Activated T-helper 2 cell treated with anti-CD3 and anti-CD28 coated beads, Interferon-gamma antibody, Interleukin-2, Interleukin-4, amounts not matched to agents 10 μg/mL and 5 μg/mL and 100 μg/mL, durations not matched to agents 14 hours and 24 hours and 36 hours (primary cell): ENCODE results near the gene DSCAML1. TPM values are rescaled to one million over a fixed set of nuclear protein-coding genes. Genes with fewer than 3 reads are reported as not detected.

Experiments used
- DNase-seq: peaks from one replicate; pipeline ENCODE4 v3.0.0; 2021; ENCODE audit warnings: low spot score
- H3K27ac Mint-ChIP-seq: one replicate; pipeline ENCODE4 v1.8.0; 2021; ENCODE audit warnings: mixed read lengths
- H3K27me3 Mint-ChIP-seq: one replicate; pipeline ENCODE4 v1.8.0; 2021; ENCODE audit warnings: low read depth, mixed read lengths
- H3K36me3 Mint-ChIP-seq: one replicate; pipeline ENCODE4 v1.8.0; 2021; ENCODE audit warnings: low read depth, mixed read lengths
- H3K4me1 Mint-ChIP-seq: one replicate; pipeline ENCODE4 v1.8.0; 2021; ENCODE audit warnings: low read depth, mixed read lengths
- H3K4me3 Mint-ChIP-seq: one replicate; pipeline ENCODE4 v1.8.0; 2021; ENCODE audit warnings: low read depth, mild to moderate bottlenecking, moderate library complexity, mixed read lengths
- H3K9me3 Mint-ChIP-seq: one replicate; pipeline ENCODE4 v1.8.0; 2021; ENCODE audit warnings: mixed read lengths
- intact Hi-C: fragments of 100-400 bp; cut with micrococcal nuclease; formaldehyde crosslinking; loops from one replicate; pipeline ENCODE4 v1.15.1; 2023
- total RNA-seq: library from RNA; stranded (reverse); gene quantifications from 2 replicates; pipeline ENCODE4 v1.2.3, GENCODE V29; 2022

The DSCAML1 gene
- total RNA-seq, 1 donor from 2014 or later: not detected

GRCh38 chr11:117750357-117750756, 46.7 kb downstream of the DSCAML1 start:
- intact Hi-C loops: no loop called here
- Mint-ChIP-seq H3K4me1 (no peaks in the 10 kb centered on the region), H3K27me3 (no peaks in the 10 kb centered on the region), H3K4me3 (no peak overlapping the region), H3K36me3 (no peaks in the 10 kb centered on the region), H3K27ac (no peak overlapping the region), H3K9me3 (no peaks in the 10 kb centered on the region)
- DNase-seq: no peak

GRCh38 chr11:117749541-117749910, 47.5 kb downstream of the DSCAML1 start:
- Mint-ChIP-seq H3K9me3 (no peaks in the 10 kb centered on the region), H3K4me3 (no peak overlapping the region)

DNA sequence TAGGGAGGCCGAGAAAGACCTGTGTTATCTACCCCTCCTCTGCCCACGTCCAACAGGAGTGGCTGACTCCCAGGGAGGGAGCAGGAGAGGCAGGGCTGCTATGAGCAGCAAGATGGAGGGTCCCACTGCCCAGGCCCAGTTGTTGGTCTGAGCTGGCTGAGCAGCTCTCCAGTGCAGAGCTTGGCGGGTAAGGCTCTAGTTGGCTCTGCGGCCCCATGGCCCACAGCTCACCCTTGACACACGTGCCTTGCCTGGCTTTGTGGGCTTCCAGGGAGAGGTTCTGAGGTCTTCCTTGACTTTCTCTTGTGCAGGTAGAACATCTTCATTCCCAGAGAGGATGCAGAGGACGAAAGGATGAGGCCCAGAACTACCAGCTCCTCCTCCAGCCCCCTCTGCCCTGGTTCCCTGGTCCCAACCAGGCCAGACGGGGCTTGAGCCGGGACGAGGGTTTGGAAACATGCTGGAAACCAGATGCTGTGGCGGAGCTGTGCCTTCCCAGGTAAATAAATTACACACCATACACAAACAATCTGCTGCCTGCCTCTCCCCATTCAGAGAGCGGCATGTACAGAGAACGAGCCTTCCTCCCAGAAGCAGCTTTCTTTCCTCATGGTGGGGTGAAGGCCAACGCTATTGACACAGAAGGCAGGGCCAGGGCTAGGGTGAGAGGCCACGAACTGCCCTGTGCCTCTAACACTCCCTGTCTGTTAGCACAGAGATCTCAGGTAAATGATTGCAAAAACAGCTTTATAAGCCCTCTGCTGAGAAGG, 48.1 kb downstream of the DSCAML1 start:
- H3K36me3 Mint-ChIP-seq: no peaks in the 10 kb centered on the region
- peaks cover under 1% of the 10 kb centered on the region for H3K27me3 Mint-ChIP-seq
- H3K4me3 Mint-ChIP-seq: no peak overlapping the region
- DNase-seq: no peak
- no peaks in the 10 kb centered on the region for H3K4me1 Mint-ChIP-seq
- H3K9me3 Mint-ChIP-seq: no peaks in the 10 kb centered on the region
- intact Hi-C loops: no loop called here
- no peak overlapping the region for H3K27ac Mint-ChIP-seq

More at GRCh38 chr11:117749541-117749910, 47.5 kb downstream of the DSCAML1 start:
- intact Hi-C loops: no loop called here
- no peaks in the 10 kb centered on the region for H3K36me3 Mint-ChIP-seq
- no peak overlapping the region for H3K27ac Mint-ChIP-seq
- H3K4me1 Mint-ChIP-seq: no peaks in the 10 kb centered on the region
- DNase-seq: no peak
- H3K27me3 Mint-ChIP-seq: no peaks in the 10 kb centered on the region

DNA sequence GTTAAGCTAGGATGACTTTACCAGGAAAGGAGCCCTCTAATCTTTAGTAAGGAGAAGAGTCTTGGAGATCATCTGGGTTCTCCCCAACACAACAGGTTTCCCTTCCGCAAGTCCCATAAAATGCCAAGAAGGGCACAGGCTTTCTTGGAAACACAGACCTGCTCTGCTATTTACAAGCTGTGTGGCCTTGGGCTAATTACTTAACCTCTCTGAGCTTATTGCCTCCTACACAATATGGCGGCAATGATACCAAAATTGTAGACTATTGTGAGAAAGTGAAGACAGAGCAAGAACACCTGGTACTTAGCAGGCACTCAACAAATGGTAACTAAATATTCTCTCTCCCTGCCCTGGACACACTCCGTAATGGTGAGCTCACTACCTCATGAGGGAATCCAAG, 49.1 kb downstream of the DSCAML1 start:
- peaks cover 3% of the 10 kb centered on the region for H3K27me3 Mint-ChIP-seq
- intact Hi-C loops: no loop called here
- H3K36me3 Mint-ChIP-seq: no peaks in the 10 kb centered on the region
- H3K27ac Mint-ChIP-seq: no peak overlapping the region
- DNase-seq: no peak
- no peaks in the 10 kb centered on the region for H3K9me3 Mint-ChIP-seq
- no peaks in the 10 kb centered on the region for H3K4me1 Mint-ChIP-seq
- no peak overlapping the region for H3K4me3 Mint-ChIP-seq

GRCh38 chr11:117745346-117745745, 51.7 kb downstream of the DSCAML1 start:
- Mint-ChIP-seq H3K9me3 (no peaks in the 10 kb centered on the region), H3K36me3 (no peaks in the 10 kb centered on the region), H3K27me3 (peaks cover 3% of the 10 kb centered on the region), H3K4me1 (no peaks in the 10 kb centered on the region), H3K27ac (no peak overlapping the region), H3K4me3 (no peak overlapping the region)
- DNase-seq: no peak
- intact Hi-C loops: no loop called here

DNA sequence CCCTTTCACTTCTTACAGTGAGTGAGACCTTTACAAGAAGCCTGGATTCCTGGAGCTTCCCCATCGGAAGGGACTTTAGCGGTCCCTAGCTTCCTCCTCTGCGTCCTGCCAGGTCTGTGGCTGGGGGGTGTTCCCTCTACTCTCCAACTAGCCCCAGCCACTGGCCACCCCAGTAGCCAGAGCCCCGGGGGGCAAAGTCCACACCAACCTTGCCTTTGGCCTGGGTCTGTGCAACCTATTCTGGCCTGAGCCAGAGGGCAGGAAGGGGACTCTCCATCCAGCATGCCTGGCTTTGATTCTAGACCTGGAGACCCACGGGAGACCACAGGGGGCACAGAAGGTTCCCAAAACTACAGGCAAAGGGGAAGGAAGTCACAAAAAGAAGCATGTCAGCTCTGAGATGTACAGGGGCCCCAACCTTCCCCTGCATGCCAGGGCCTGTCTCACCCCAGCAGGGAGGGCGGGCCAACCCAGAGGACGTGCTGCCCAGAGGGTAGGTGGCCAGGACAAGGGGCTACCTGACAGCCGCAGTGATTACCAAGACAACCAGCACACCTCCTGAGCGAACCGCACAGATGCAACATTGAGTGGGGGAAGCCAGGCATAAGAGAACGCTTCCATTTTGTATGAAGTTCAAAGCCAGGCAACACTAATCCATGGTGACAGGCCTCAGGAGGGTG, 52.4 kb downstream of the DSCAML1 start:
- Mint-ChIP-seq H3K27ac (no peak overlapping the region), H3K27me3 (peaks cover 3% of the 10 kb centered on the region), H3K9me3 (no peaks in the 10 kb centered on the region), H3K36me3 (no peaks in the 10 kb centered on the region), H3K4me1 (no peaks in the 10 kb centered on the region), H3K4me3 (no peak overlapping the region)
- DNase-seq: no peak
- intact Hi-C loops: no loop called here

DNA sequence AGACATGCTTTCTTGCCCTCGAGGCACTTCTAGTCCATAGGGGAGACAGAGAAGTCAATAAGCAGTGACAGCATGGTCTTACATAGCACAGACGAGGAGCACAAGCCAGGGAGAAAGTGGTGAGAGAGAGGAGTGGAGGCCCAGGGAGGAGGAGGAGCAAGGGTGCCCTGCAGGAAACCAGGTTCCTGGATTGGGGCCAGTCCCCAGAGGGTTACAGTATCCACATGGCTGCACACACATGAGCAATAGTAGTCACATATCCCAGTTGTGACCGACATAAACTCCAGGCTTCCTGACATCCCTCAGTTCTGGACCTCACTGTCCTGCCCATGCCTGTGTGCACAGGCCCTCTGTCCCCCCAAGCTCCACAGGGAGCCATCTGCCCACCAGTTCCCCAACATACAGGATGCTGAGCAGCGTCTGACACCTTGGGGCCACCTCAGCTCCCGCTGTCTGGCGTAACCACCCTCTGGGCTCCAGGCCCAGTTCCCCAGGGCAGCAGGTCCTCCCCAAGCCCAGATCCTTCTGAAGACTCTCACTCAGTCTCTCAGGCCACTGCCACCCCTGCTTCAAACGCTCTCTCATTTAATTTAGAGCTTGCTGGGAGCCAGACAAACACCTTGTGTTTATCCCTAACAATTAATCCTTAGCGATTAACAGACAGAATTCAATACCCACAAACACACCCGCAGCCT, 53.7 kb downstream of the DSCAML1 start:
- no peaks in the 10 kb centered on the region for H3K9me3 Mint-ChIP-seq
- no peak overlapping the region for H3K27ac Mint-ChIP-seq
- H3K4me3 Mint-ChIP-seq: no peak overlapping the region
- H3K36me3 Mint-ChIP-seq: no peaks in the 10 kb centered on the region
- no peaks in the 10 kb centered on the region for H3K4me1 Mint-ChIP-seq
- intact Hi-C loops: no loop called here
- peaks cover 3% of the 10 kb centered on the region for H3K27me3 Mint-ChIP-seq
- no peak for DNase-seq

- Mint-ChIP-seq H3K4me1 (no peaks in the 10 kb centered on the region), H3K27ac (no peak overlapping the region), H3K27me3 (peaks cover 2% of the 10 kb centered on the region), H3K9me3 (no peaks in the 10 kb centered on the region), H3K4me3 (no peak overlapping the region), H3K36me3 (no peaks in the 10 kb centered on the region)
- no peak for DNase-seq
- intact Hi-C loops: no loop called here
These were observed 58.6 kb downstream of the DSCAML1 start for GRCh38 chr11:117738246-117738957.

DNA sequence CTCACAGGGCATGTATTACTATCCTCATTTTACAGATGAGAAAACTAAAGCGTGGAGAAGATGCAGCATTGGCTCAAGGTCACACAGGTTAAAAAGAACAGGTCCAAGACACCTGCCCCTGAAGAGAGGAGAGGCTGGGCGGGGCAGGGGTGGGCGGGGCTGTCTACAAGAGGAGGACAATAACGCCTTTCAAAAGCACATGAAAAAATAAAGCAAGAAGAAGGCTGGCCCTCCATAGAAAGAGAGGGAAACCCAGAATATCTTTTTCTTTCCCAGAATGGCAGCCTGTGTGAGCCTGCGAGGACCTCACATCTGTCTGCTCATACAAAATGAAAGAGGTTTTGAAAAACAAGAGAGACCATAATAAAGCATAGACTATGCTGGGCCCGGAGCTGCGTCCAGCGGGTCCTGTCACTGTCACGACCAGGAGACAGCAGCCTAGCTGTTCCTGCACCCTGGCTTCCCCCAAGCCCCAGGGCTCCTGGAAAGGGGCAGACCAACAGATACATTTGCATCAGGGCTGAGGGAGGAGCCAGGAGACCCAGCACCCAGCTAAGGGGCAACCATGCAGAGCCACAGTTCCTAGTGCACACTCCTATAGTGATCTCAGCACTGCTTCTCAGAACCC, 61.6 kb downstream of the DSCAML1 start:
- Mint-ChIP-seq H3K9me3 (no peaks in the 10 kb centered on the region), H3K27me3 (peaks cover 6% of the 10 kb centered on the region), H3K27ac (no peak overlapping the region), H3K36me3 (no peaks in the 10 kb centered on the region), H3K4me3 (no peak overlapping the region), H3K4me1 (no peaks in the 10 kb centered on the region)
- DNase-seq: no peak
- intact Hi-C loops: no loop called here

- H3K9me3 Mint-ChIP-seq: no peaks in the 10 kb centered on the region
- DNase-seq: no peak
- H3K4me3 Mint-ChIP-seq: no peak overlapping the region
- H3K27ac Mint-ChIP-seq: no peak overlapping the region
- H3K4me1 Mint-ChIP-seq: no peaks in the 10 kb centered on the region
- H3K36me3 Mint-ChIP-seq: no peaks in the 10 kb centered on the region
- intact Hi-C loops: no loop called here
- H3K27me3 Mint-ChIP-seq: peaks cover 6% of the 10 kb centered on the region
These were observed 62.4 kb downstream of the DSCAML1 start for GRCh38 chr11:117734601-117735024.

GRCh38 chr11:117733316-117733715, 63.7 kb downstream of the DSCAML1 start:
- H3K27ac Mint-ChIP-seq: no peak overlapping the region
- DNase-seq: no peak
- H3K9me3 Mint-ChIP-seq: no peaks in the 10 kb centered on the region
- peaks cover 6% of the 10 kb centered on the region for H3K27me3 Mint-ChIP-seq
- H3K4me1 Mint-ChIP-seq: no peaks in the 10 kb centered on the region
- no peaks in the 10 kb centered on the region for H3K36me3 Mint-ChIP-seq
- no peak overlapping the region for H3K4me3 Mint-ChIP-seq
- intact Hi-C loops: no loop called here

GRCh38 chr11:117731722-117732290, 65.2 kb downstream of the DSCAML1 start:
- no peaks in the 10 kb centered on the region for H3K4me1 Mint-ChIP-seq
- H3K27ac Mint-ChIP-seq: no peak overlapping the region
- H3K9me3 Mint-ChIP-seq: no peaks in the 10 kb centered on the region
- no peak for DNase-seq
- H3K27me3 Mint-ChIP-seq: peaks cover 14% of the 10 kb centered on the region
- H3K36me3 Mint-ChIP-seq: no peaks in the 10 kb centered on the region
- no peak overlapping the region for H3K4me3 Mint-ChIP-seq
- intact Hi-C loops: no loop called here
